NCI-H774 (cell line): ENCODE results near the gene RFX1.

Source experiments
- DNase-seq: peaks from one replicate; lab custom pipeline; 2025; lab: John Stamatoyannopoulos, UW

RFX1 gene

GRCh38 chr19:13960863-13961784 is 45.0 kb downstream of the RFX1 start:
- DNase-seq = no peak

GRCh38 chr19:13959962-13960862 is 45.9 kb downstream of the RFX1 start:
- DNase-seq = no peak

GRCh38 chr19:13959141-13959961 is 46.8 kb downstream of the RFX1 start:
- DNase-seq = no peak

- DNase-seq = no peak
Measured at GRCh38 chr19:13958043-13958442, 48.1 kb downstream of the RFX1 start.

GRCh38 chr19:13957051-13957450 is 49.1 kb downstream of the RFX1 start:
- DNase-seq = no peak

GRCh38 chr19:13956365-13956744 is 49.8 kb downstream of the RFX1 start:
- DNase-seq = no peak

GRCh38 chr19:13955662-13956364 is 50.3 kb downstream of the RFX1 start:
- no peak for DNase-seq

GRCh38 chr19:13954185-13954584 is 51.9 kb downstream of the RFX1 start:
- DNase-seq = no peak

- DNase-seq = no peak
Measured at GRCh38 chr19:13952931-13953531, 53.1 kb downstream of the RFX1 start.

GRCh38 chr19:13952154-13952930 is 53.8 kb downstream of the RFX1 start, which contains the start of gene DCAF15:
Gene DCAF15, plus strand, starts transcription at chr19:13952509. Its CDS starts 4 bp downstream, at chr19:13952513.
- peak; percentile 99 for DNase-seq

GRCh38 chr19:13951799-13952153 is 54.3 kb downstream of the RFX1 start:
- DNase-seq = no peak

- DNase-seq = no peak
Measured at GRCh38 chr19:13951043-13951442, 55.1 kb downstream of the RFX1 start.

GRCh38 chr19:13946414-13946813 is 59.7 kb downstream of the RFX1 start:
- no peak for DNase-seq

- DNase-seq = no peak
Measured at GRCh38 chr19:13942023-13942684, 64.0 kb downstream of the RFX1 start.

GRCh38 chr19:13938301-13939064 is 67.6 kb downstream of the RFX1 start, which contains the start of gene PODNL1:
Gene PODNL1, minus strand, starts transcription at chr19:13938417. Its CDS starts 236 bp downstream, at chr19:13938181.
- no peak for DNase-seq

- no peak for DNase-seq
Measured at GRCh38 chr19:13937479-13938300, 68.4 kb downstream of the RFX1 start.

- no peak for DNase-seq
Measured at GRCh38 chr19:13935765-13936510, 70.2 kb downstream of the RFX1 start.
